NCI-H128 (cell line): ENCODE data around the gene ULK2.
"Not testable (repeated sequence)": the region's sequence is repeated elsewhere in the genome, so short reads cannot be mapped to it uniquely, and the experiment has no call there.

ENCODE experiments used
- DNase-seq: peaks from one replicate; lab custom pipeline; 2025; ENCODE audit not compliant: unreplicated experiment; lab: John Stamatoyannopoulos, UW

Gene ULK2

GRCh38 chr17:19867079-19867328, 732 bp downstream of the ULK2 start:
- DNase-seq = no peak

GRCh38 chr17:19865021-19865420, 2.7 kb downstream of the ULK2 start:
- DNase-seq = no peak

GRCh38 chr17:19860647-19861177, 7.0 kb downstream of the ULK2 start:
- not testable (repeated sequence) for DNase-seq

GRCh38 chr17:19857640-19858039, 10.1 kb downstream of the ULK2 start:
- DNase-seq = no peak

- DNase-seq = no peak
Measured at GRCh38 chr17:19833914-19834313, 33.8 kb downstream of the ULK2 start.

- DNase-seq = no peak
Measured at GRCh38 chr17:19830061-19830460, 37.7 kb downstream of the ULK2 start.

GRCh38 chr17:19812407-19812806, 55.3 kb downstream of the ULK2 start:
- DNase-seq = no peak

GRCh38 chr17:19805006-19805405, 62.7 kb downstream of the ULK2 start:
- no peak for DNase-seq

GRCh38 chr17:19800571-19800970, 67.2 kb downstream of the ULK2 start:
- DNase-seq = no peak

GRCh38 chr17:19799796-19800195, 67.9 kb downstream of the ULK2 start:
- no peak for DNase-seq

- no peak for DNase-seq
Measured at GRCh38 chr17:19796457-19796856, 71.3 kb downstream of the ULK2 start.

GRCh38 chr17:19791918-19792550, 75.7 kb downstream of the ULK2 start:
- no peak for DNase-seq

- DNase-seq = no peak
Measured at GRCh38 chr17:19787733-19788357, 79.9 kb downstream of the ULK2 start.

GRCh38 chr17:19785854-19786253, 81.9 kb downstream of the ULK2 start:
- no peak for DNase-seq

GRCh38 chr17:19781488-19782458, 86.0 kb downstream of the ULK2 start:
- no peak for DNase-seq

- no peak for DNase-seq
Measured at GRCh38 chr17:19780846-19781245, 86.9 kb downstream of the ULK2 start.

- no peak for DNase-seq
Measured at GRCh38 chr17:19773534-19773933, 94.2 kb downstream of the ULK2 start.

- no peak for DNase-seq
Measured at GRCh38 chr17:19771971-19772630, 95.6 kb downstream of the ULK2 start.

GRCh38 chr17:19770985-19771735, 96.6 kb downstream of the ULK2 start:
- no peak for DNase-seq

- DNase-seq = no peak
Measured at GRCh38 chr17:19769946-19770652, 97.6 kb downstream of the ULK2 start.
